HepG2 (cell line): ENCODE measurements around the gene MCF2L. TPM values are rescaled to one million over a fixed set of nuclear protein-coding genes. Genes with fewer than 3 reads are reported as not detected.

Experiments used
- GABPB1 ChIP-seq: IDR thresholded peaks from 2 replicates; pipeline ENCODE4 v1.6.1; 2016; ENCODE audit warnings: mild to moderate bottlenecking, missing genetic modification reagents, moderate library complexity, missing compliant biosample characterization
- NCOA2 ChIP-seq: sonication (generic); formaldehyde crosslinking; IDR thresholded peaks from 2 replicates; pipeline ENCODE4 v1.8.0; 2022; ENCODE audit warnings: inconsistent platforms
- PCBP1 ChIP-seq: fragments of 200-400 bp; formaldehyde crosslinking; IDR thresholded peaks from 2 replicates; pipeline ENCODE4 v1.6.1; 2017; ENCODE audit warnings: mild to moderate bottlenecking, low read depth, low read length, borderline replicate concordance
- PLSCR1 ChIP-seq: sonication (generic); formaldehyde crosslinking; IDR thresholded peaks from 2 replicates; pipeline ENCODE4 v1.5.0; 2020; ENCODE audit warnings: missing genetic modification reagents, mild to moderate bottlenecking, borderline replicate concordance
- PREB ChIP-seq: sonication (generic); formaldehyde crosslinking; IDR thresholded peaks from 2 replicates; pipeline ENCODE4 v1.4.0; 2020; ENCODE audit warnings: missing genetic modification reagents
- SRSF4 ChIP-seq: fragments of 200-400 bp; formaldehyde crosslinking; IDR thresholded peaks from one replicate; pipeline ENCODE4 v1.6.1; 2018; ENCODE audit warnings: mild to moderate bottlenecking, low read depth, low read length, moderate library complexity; ENCODE audit not compliant: poor library complexity, severe bottlenecking
- SYNCRIP ChIP-seq: fragments of 200-400 bp; formaldehyde crosslinking; IDR thresholded peaks from 2 replicates; pipeline ENCODE4 v1.6.1; 2018; ENCODE audit warnings: mild to moderate bottlenecking, low read depth, low read length; ENCODE audit not compliant: insufficient read depth
- TEF ChIP-seq: sonication (generic); formaldehyde crosslinking; IDR thresholded peaks from 2 replicates; pipeline ENCODE4 v1.5.0; 2020; ENCODE audit warnings: missing genetic modification reagents
- TGIF2 ChIP-seq: IDR thresholded peaks from 2 replicates; pipeline ENCODE4 v1.6.1; 2016; ENCODE audit warnings: control low read depth, missing compliant biosample characterization
- TMF1 ChIP-seq: sonication (generic); formaldehyde crosslinking; IDR thresholded peaks from 2 replicates; pipeline ENCODE4 v1.8.1; 2022; ENCODE audit warnings: low read depth, missing genetic modification reagents
- TRIM24 ChIP-seq: sonication (generic); formaldehyde crosslinking; IDR thresholded peaks from 2 replicates; pipeline ENCODE4 v1.8.0; 2022; ENCODE audit warnings: mild to moderate bottlenecking, missing genetic modification reagents
- ZFP41 ChIP-seq: sonication (generic); formaldehyde crosslinking; IDR thresholded peaks from 2 replicates; pipeline ENCODE4 v1.4.0; 2020; ENCODE audit warnings: mild to moderate bottlenecking, missing genetic modification reagents, borderline replicate concordance
- ZNF12 ChIP-seq: sonication (generic); formaldehyde crosslinking; IDR thresholded peaks from 2 replicates; pipeline ENCODE4 v1.5.0; 2020; ENCODE audit warnings: missing genetic modification reagents
- ZNF253 ChIP-seq: sonication (generic); formaldehyde crosslinking; IDR thresholded peaks from 2 replicates; pipeline ENCODE4 v1.8.0; 2022; ENCODE audit warnings: mild to moderate bottlenecking, missing genetic modification reagents, borderline replicate concordance
- ZNF329 ChIP-seq: sonication (generic); formaldehyde crosslinking; IDR thresholded peaks from 2 replicates; pipeline ENCODE4 v1.9.0; 2021; ENCODE audit warnings: low read depth, mild to moderate bottlenecking, missing genetic modification reagents
- ZNF33A ChIP-seq: sonication (generic); formaldehyde crosslinking; IDR thresholded peaks from 2 replicates; pipeline ENCODE4 v1.5.1; 2020; ENCODE audit warnings: missing genetic modification reagents, mild to moderate bottlenecking, moderate library complexity, borderline replicate concordance
- ZNF558 ChIP-seq: sonication (generic); formaldehyde crosslinking; IDR thresholded peaks from 2 replicates; pipeline ENCODE4 v1.9.0; 2022; ENCODE audit warnings: mild to moderate bottlenecking, missing genetic modification reagents, borderline replicate concordance
- ZNF720 ChIP-seq: sonication (generic); formaldehyde crosslinking; IDR thresholded peaks from 2 replicates; pipeline ENCODE4 v1.4.0; 2020; ENCODE audit warnings: missing genetic modification reagents
- ZNF746 ChIP-seq: sonication (generic); formaldehyde crosslinking; IDR thresholded peaks from 2 replicates; pipeline ENCODE4 v1.8.0; 2022; ENCODE audit warnings: mild to moderate bottlenecking, missing genetic modification reagents
- ZNF780A ChIP-seq: sonication (generic); formaldehyde crosslinking; IDR thresholded peaks from 2 replicates; pipeline ENCODE4 v1.8.0; 2022; ENCODE audit warnings: mild to moderate bottlenecking, missing genetic modification reagents, moderate library complexity
- ZSCAN29 ChIP-seq: sonication (generic); formaldehyde crosslinking; conservative IDR thresholded peaks from 2 replicates; pipeline ENCODE4 v1.4.0; 2020; ENCODE audit warnings: mild to moderate bottlenecking, missing genetic modification reagents
- ZSCAN31 ChIP-seq: sonication (generic); formaldehyde crosslinking; IDR thresholded peaks from 2 replicates; pipeline ENCODE4 v1.5.0; 2020; ENCODE audit warnings: low read depth, mild to moderate bottlenecking, missing genetic modification reagents
- polyA plus RNA-seq, 8 experiments: library from polyadenylated mRNA; depleted of rRNA in 3 of 8; stranded (reverse) in 7 of 8; unstranded in 1 of 8; fragments of >200 nt; fragmentation: Illumina TruSeq in 4 of 8; extraction: Trizol in 4 of 8; gene quantifications; 2 replicates each; pipeline versions ENCODE4 v1.2.1 to v1.2.3, GENCODE V29; 2011 to 2016; ENCODE audit warnings: low read depth in 4 of 8, missing spikeins in 1 of 8, mixed read lengths in 1 of 8; ENCODE audit not compliant: insufficient read depth in 1 of 8
- total RNA-seq, 5 experiments: library from RNA; depleted of rRNA; stranded (reverse); fragments of >200 nt; fragmentation: Illumina TruSeq; extraction: Trizol; gene quantifications; 2 replicates each; pipeline ENCODE4 v1.2.3, GENCODE V29; 2016; ENCODE audit warnings: low read depth in 1 of 5
- TF ChIP-seq, protein P1 (sequence below): sonication (generic); formaldehyde crosslinking; IDR thresholded peaks from 2 replicates; pipeline ENCODE4 v1.5.0; 2020; ENCODE audit warnings: mild to moderate bottlenecking, missing genetic modification reagents
- TF ChIP-seq, protein P2 (sequence below): sonication (generic); formaldehyde crosslinking; IDR thresholded peaks from 2 replicates; pipeline ENCODE4 v1.5.0; 2020; ENCODE audit warnings: mild to moderate bottlenecking, missing genetic modification reagents, moderate library complexity

MCF2L gene
- total and polyA plus RNA-seq, 2 of the 13 experiments (the other 11 are each of a cell fraction or from before 2014, with no cell fraction given): 19.4 to 28.4 TPM

DNA sequence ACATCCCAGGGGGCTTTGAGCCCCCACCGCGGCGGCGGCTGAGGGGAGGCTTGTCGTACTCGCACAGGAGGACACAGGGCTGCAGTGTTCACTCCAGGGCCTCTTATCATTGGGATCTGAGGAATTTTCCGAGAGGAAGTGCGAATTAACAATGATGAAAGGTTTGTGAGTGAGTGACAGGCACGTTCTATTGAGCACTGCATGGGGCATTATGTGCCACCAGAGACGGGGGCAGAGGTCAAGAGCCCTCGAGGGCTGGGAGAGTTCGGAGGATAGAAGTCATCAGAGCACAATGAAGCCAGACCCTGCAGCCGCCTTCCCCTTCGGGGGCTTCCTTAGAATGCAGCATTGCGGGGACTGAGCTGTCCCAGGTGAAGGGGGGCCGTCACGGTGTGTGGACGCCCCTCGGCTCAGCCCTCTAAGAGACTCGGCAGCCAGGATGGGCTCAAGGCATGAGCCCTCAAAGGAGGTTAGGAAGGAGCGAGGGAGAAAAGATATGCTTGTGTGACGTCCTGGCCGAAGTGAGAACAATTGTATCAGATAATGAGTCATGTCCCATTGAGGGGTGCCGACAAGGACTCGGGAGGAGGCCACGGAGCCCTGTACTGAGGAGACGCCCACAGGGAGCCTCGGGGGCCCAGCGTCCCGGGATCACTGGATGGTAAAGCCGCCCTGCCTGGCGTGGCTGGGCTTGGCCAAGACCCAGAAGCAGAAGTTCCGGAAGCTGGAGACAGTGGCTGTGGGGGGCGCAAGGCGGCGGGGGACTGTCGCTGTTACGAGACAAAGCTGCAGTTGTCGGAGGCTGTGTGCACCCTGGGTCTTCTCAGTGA is 53.9 kb downstream of the MCF2L start (continued):
- TF ChIP-seq ZNF780A (no peak), ZNF33A (CRISPR knock-in tag) (no peak), GABPB1 (CRISPR knock-in tag) (peak; percentile 31; the same call in 1 of the 2 replicates), TRIM24 (no peak), ZNF746 (CRISPR knock-in tag) (no peak), PREB (CRISPR knock-in tag) (no peak), PLSCR1 (CRISPR knock-in tag) (no peak), SYNCRIP (no peak), TEF (no peak), ZNF329 (CRISPR knock-in tag) (no peak), ZSCAN29 (CRISPR knock-in tag) (0 out of 2 replicates have a peak, but pooled peaks have one; percentile 35), SRSF4 (no peak), ZNF720 (no peak), ZNF12 (CRISPR knock-in tag) (peak; percentile 69), ZSCAN31 (CRISPR knock-in tag) (no peak), ZFP41 (CRISPR knock-in tag) (no peak), NCOA2 (CRISPR knock-in tag) (peak; percentile 90), TGIF2 (CRISPR knock-in tag) (peak; percentile 92), TMF1 (CRISPR knock-in tag) (no peak), ZNF253 (CRISPR knock-in tag) (no peak), ZNF558 (CRISPR knock-in tag) (peak; percentile 39), PCBP1 (no peak)
- TF ChIP-seq, protein P1, sequence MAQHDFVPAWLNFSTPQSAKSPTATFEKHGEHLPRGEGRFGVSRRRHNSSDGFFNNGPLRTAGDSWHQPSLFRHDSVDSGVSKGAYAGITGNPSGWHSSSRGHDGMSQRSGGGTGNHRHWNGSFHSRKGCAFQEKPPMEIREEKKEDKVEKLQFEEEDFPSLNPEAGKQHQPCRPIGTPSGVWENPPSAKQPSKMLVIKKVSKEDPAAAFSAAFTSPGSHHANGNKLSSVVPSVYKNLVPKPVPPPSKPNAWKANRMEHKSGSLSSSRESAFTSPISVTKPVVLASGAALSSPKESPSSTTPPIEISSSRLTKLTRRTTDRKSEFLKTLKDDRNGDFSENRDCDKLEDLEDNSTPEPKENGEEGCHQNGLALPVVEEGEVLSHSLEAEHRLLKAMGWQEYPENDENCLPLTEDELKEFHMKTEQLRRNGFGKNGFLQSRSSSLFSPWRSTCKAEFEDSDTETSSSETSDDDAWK: no peak
- TF ChIP-seq, protein P2, sequence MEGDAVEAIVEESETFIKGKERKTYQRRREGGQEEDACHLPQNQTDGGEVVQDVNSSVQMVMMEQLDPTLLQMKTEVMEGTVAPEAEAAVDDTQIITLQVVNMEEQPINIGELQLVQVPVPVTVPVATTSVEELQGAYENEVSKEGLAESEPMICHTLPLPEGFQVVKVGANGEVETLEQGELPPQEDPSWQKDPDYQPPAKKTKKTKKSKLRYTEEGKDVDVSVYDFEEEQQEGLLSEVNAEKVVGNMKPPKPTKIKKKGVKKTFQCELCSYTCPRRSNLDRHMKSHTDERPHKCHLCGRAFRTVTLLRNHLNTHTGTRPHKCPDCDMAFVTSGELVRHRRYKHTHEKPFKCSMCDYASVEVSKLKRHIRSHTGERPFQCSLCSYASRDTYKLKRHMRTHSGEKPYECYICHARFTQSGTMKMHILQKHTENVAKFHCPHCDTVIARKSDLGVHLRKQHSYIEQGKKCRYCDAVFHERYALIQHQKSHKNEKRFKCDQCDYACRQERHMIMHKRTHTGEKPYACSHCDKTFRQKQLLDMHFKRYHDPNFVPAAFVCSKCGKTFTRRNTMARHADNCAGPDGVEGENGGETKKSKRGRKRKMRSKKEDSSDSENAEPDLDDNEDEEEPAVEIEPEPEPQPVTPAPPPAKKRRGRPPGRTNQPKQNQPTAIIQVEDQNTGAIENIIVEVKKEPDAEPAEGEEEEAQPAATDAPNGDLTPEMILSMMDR (CRISPR knock-in tag): no peak
